Ovary (tissue), 9 donors: ENCODE data around the gene ADGRE1. TPM values are rescaled to one million over a fixed set of nuclear protein-coding genes. Genes with fewer than 3 reads are reported as not detected.
"Not testable (repeated sequence)": the region's sequence is repeated elsewhere in the genome, so short reads cannot be mapped to it uniquely, and the experiment has no call there.

ENCODE experiments used
- DNase-seq, 5 donors: peaks; one replicate each; pipeline ENCODE4 v3.0.0-alpha.2; 2019 to 2020
- H3K27ac ChIP-seq, 2 donors: fragments of 200-600 bp; one replicate each; pipeline versions ENCODE4 v1.5.1 to v1.8.0; 2019 to 2022
- H3K27me3 ChIP-seq: fragments of 200-600 bp; one replicate; pipeline ENCODE4 v1.8.0; 2022
- H3K36me3 ChIP-seq: fragments of 200-600 bp; sonication (generic); one replicate; pipeline ENCODE4 v1.5.1; 2019
- H3K4me1 ChIP-seq: one replicate; pipeline ENCODE4 v1.8.1; 2013; ENCODE audit warnings: mild to moderate bottlenecking, moderate library complexity; ENCODE audit not compliant: insufficient read depth
- H3K4me3 ChIP-seq: fragments of 200-600 bp; sonication (generic); one replicate; pipeline ENCODE4 v1.5.1; 2017
- H3K9me3 ChIP-seq, 2 donors: fragments of 200-600 bp in 1 of 2; sonication (generic) in 1 of 2; one replicate each; pipeline versions ENCODE4 v1.5.1 to v1.8.1; 2013 to 2019; ENCODE audit warnings: mild to moderate bottlenecking in 1 of 2, moderate library complexity in 1 of 2
- EP300 ChIP-seq: sonication (generic); formaldehyde crosslinking; IDR thresholded peaks from one replicate; pipeline ENCODE4 v1.6.1; 2017; ENCODE audit warnings: antibody characterized with exemption
- POLR2A ChIP-seq: fragments of 450-650 bp; IDR thresholded peaks from one replicate; pipeline ENCODE4 v1.6.1; 2017; ENCODE audit warnings: antibody characterized with exemption, mild to moderate bottlenecking, moderate library complexity
- WGBS, 3 donors: extraction: QIAGEN DNeasy Blood & Tissue Kit in 1 of 3; methylation state at CpG; one replicate each; pipeline versions ENCODE4 v1.1.5 to v1.1.7; 2013 to 2017; 5-methylcytosine and 5-hydroxymethylcytosine counted together
- intact Hi-C, 4 donors: fragments of 100-400 bp; cut with DNase I; formaldehyde crosslinking; loops; one replicate each; pipeline versions ENCODE4 v1.11.0 to v1.15.1; 2022 to 2023
- polyA plus RNA-seq, 2 donors: library from polyadenylated mRNA; stranded (reverse); fragments of 200-250 nt in 1 of 2; fragments of 350-450 nt in 1 of 2; fragmentation: Illumina TruSeq in 1 of 2; extraction: RNeasy Lipid Tissue Mini Kit (QIAGEN cat#74804) in 1 of 2; gene quantifications; one replicate each; pipeline ENCODE4 v1.2.3, GENCODE V29; 2013 to 2014
- total RNA-seq, 7 donors: library from RNA; depleted of rRNA in 2 of 7; stranded (reverse); fragments of >200 nt in 2 of 7; fragmentation: NEBNext Ultra II Directional in 3 of 7; extraction: Animal tissue kit (Norgen Biotek cat#: 25700) in 3 of 7; gene quantifications; one replicate each; pipeline versions ENCODE4 v1.1.0 to v1.2.4, GENCODE V29; 2016 to 2023
- TF ChIP-seq, protein P1 (sequence below), 3 donors: fragments of 450-650 bp in 2 of 3; fragments of 200-600 bp in 1 of 3; IDR thresholded peaks; one replicate each; pipeline versions ENCODE4 v1.5.1 to v1.8.0; 2016 to 2022; ENCODE audit warnings: antibody characterized with exemption in 3 of 3, mild to moderate bottlenecking in 1 of 3
- donor health status: DM: no; HTN: no; CAD: no; lungs with moderate emphysema.
- donor health status: DM: no; HTN: no; CAD: no.
- donor health status: Bipolar disorder and iron deficiency.
- donor health status: DM: yes; HTN: yes; CAD: no.
- donor health status: DM: no; HTN: no; CAD: no.
- donor health status: DM: yes; HTN: yes; CAD: no.

ADGRE1 gene
- total and polyA plus RNA-seq, 9 donors: 0.05 to 0.80 (median 0.23) TPM; not detected in 1

- no peak overlapping the region for H3K4me3 ChIP-seq
- intact Hi-C loops: loop anchor here in 2 of 4 donors (10.0 kb wide), 2 partner anchors 234 to 354 kb away; no protein-coding TSS in a partner anchor
- no peaks in the 10 kb centered on the region for H3K27me3 ChIP-seq
- H3K4me1 ChIP-seq: no peaks in the 10 kb centered on the region
- no peak for TF ChIP-seq EP300
- no peak for TF ChIP-seq POLR2A
- TF ChIP-seq, protein P1, sequence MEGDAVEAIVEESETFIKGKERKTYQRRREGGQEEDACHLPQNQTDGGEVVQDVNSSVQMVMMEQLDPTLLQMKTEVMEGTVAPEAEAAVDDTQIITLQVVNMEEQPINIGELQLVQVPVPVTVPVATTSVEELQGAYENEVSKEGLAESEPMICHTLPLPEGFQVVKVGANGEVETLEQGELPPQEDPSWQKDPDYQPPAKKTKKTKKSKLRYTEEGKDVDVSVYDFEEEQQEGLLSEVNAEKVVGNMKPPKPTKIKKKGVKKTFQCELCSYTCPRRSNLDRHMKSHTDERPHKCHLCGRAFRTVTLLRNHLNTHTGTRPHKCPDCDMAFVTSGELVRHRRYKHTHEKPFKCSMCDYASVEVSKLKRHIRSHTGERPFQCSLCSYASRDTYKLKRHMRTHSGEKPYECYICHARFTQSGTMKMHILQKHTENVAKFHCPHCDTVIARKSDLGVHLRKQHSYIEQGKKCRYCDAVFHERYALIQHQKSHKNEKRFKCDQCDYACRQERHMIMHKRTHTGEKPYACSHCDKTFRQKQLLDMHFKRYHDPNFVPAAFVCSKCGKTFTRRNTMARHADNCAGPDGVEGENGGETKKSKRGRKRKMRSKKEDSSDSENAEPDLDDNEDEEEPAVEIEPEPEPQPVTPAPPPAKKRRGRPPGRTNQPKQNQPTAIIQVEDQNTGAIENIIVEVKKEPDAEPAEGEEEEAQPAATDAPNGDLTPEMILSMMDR (IDR thresholded peaks at IDR 0.05): no peak
- 2% methylated on average over 4 of the region's 4 CpGs for WGBS, 3 donors
- DNase-seq: no peak
- no peaks in the 10 kb centered on the region for H3K36me3 ChIP-seq
- H3K9me3 ChIP-seq: no peaks in the 10 kb centered on the region
- no peak overlapping the region for H3K27ac ChIP-seq
Measured at GRCh38 chr19:6868351-6868750, 19.0 kb upstream of the ADGRE1 start.

GRCh38 chr19:6869151-6869882 is 18.1 kb upstream of the ADGRE1 start:
- H3K9me3 ChIP-seq, H3K36me3 ChIP-seq, H3K4me3 ChIP-seq, H3K4me1 ChIP-seq, DNase-seq, H3K27me3 ChIP-seq, H3K27ac ChIP-seq: not testable (repeated sequence)
- intact Hi-C loops: loop anchor here in 2 of 4 donors (10.0 kb wide), 2 partner anchors 235 to 355 kb away; no protein-coding TSS in a partner anchor
- WGBS, 3 donors: 79 to 84% (median 82%) methylated on average over 22 of the region's 22 CpGs

GRCh38 chr19:6873708-6874431 is 13.5 kb upstream of the ADGRE1 start:
- H3K27me3 ChIP-seq: no peaks in the 10 kb centered on the region
- 70 to 74% (median 70%) methylated on average over 10 of the region's 10 CpGs for WGBS, 3 donors
- TF ChIP-seq EP300: no peak
- TF ChIP-seq POLR2A: no peak

GRCh38 chr19:6875218-6875617 is 12.2 kb upstream of the ADGRE1 start:
- WGBS, 3 donors: 75 to 81% (median 79%) methylated on average over 2 of the region's 2 CpGs
- Histone ChIP-seq H3K27ac (no peak overlapping the region), H3K9me3 (peaks cover 0 to 3% of the 10 kb centered on the region in 2 donors), H3K4me1 (no peaks in the 10 kb centered on the region), H3K4me3 (no peak overlapping the region), H3K36me3 (no peaks in the 10 kb centered on the region), H3K27me3 (no peaks in the 10 kb centered on the region)
- DNase-seq: no peak
- intact Hi-C loops: no loop called here
- TF ChIP-seq, protein P1 (IDR thresholded peaks at IDR 0.05): no peak
- TF ChIP-seq POLR2A (no peak), EP300 (no peak)

More at GRCh38 chr19:6873708-6874431, 13.5 kb upstream of the ADGRE1 start:
- Histone ChIP-seq H3K4me1 (no peaks in the 10 kb centered on the region), H3K27ac (no peak overlapping the region), H3K36me3 (no peaks in the 10 kb centered on the region), H3K9me3 (peaks cover 0 to 3% of the 10 kb centered on the region in 2 donors), H3K4me3 (no peak overlapping the region)
- intact Hi-C loops: no loop called here
- no peak for DNase-seq

GRCh38 chr19:6876748-6877147 is 10.6 kb upstream of the ADGRE1 start:
- H3K27ac ChIP-seq: no peak overlapping the region
- intact Hi-C loops: no loop called here
- 72 to 82% (median 80%) methylated on average over 7 of the region's 7 CpGs for WGBS, 3 donors
- no peak for DNase-seq
- H3K27me3 ChIP-seq: no peaks in the 10 kb centered on the region
- no peaks in the 10 kb centered on the region for H3K4me1 ChIP-seq
- no peak overlapping the region for H3K4me3 ChIP-seq
- H3K9me3 ChIP-seq: peaks cover 0 to 3% of the 10 kb centered on the region in 2 donors
- TF ChIP-seq, protein P1 (IDR thresholded peaks at IDR 0.05): no peak
- no peaks in the 10 kb centered on the region for H3K36me3 ChIP-seq
